K562 (cell line): ENCODE measurements around the gene USP12. TPM values are rescaled to one million over a fixed set of nuclear protein-coding genes. Genes with fewer than 3 reads are reported as not detected.

Experiments
- ATAC-seq: fragments of 200-7000 bp; cut with Tn5 transposase; 3 replicates; pipeline ENCODE4 v1.9.1; 2020; ENCODE audit warnings: moderate library complexity
- BruUV-seq: library from RNA; stranded (reverse); fragments of 400-500 nt; replicated peaks from 2 replicates; lab custom pipeline; 2021; lab: Mats Ljungman, UMichigan
- CTCF ChIA-PET: fragments of 300-600 bp; formaldehyde crosslinking; extraction: SDS; loops from one replicate; lab custom pipeline; 2021; ENCODE audit warnings: low intra/inter-chr PET ratio; lab: Yijun Ruan, JAX
- POLR2A ChIA-PET: fragments of 300-600, 350-650 bp; sonication (Branson Sonifier 250); formaldehyde crosslinking; extraction: SDS; loops from one replicate; lab custom pipeline; 2021; ENCODE audit warnings: antibody characterized with exemption, inconsistent platforms; lab: Yijun Ruan, JAX
- DNase-seq, 4 experiments: peaks; one replicate each; pipeline versions ENCODE4 v3.0.0 to v3.0.0-alpha.2; 2011 to 2018; ENCODE audit warnings: low spot score in 3 of 4, mixed read lengths in 3 of 4; ENCODE audit errors: extremely low read depth in 1 of 4
- FAIRE-seq: peaks from 2 replicates; lab custom pipeline; 2011; peaks lifted over from hg19 to GRCh38; lab: Jason Lieb, UNC
- H2AFZ ChIP-seq: 2 replicates; pipeline ENCODE4 v1.6.0; 2011; ENCODE audit warnings: low read depth, low read length, control low read depth, inconsistent platforms
- H3K27ac ChIP-seq: fragments of 200-600 bp; 3 replicates; pipeline ENCODE4 v1.8.0; 2011; ENCODE audit warnings: low read depth, mild to moderate bottlenecking, control low read depth, inconsistent platforms, low read length, moderate library complexity, mixed read lengths; ENCODE audit errors: extremely low read depth
- H3K27me3 ChIP-seq, 2 experiments: fragments of 300-600 bp in 1 of 2; 2 replicates in 1 of 2; 3 replicates in 1 of 2; pipeline versions ENCODE4 v1.6.0 to v1.8.0; 2011; ENCODE audit warnings: inconsistent platforms in 2 of 2, low read length in 2 of 2, mild to moderate bottlenecking in 1 of 2, mixed read lengths in 1 of 2, moderate library complexity in 1 of 2; ENCODE audit not compliant: control insufficient read depth in 2 of 2, insufficient read depth in 2 of 2
- H3K36me3 ChIP-seq: fragments of 300-600 bp; 3 replicates; pipeline ENCODE4 v1.8.0; 2011; ENCODE audit warnings: mild to moderate bottlenecking, low read length, inconsistent platforms; ENCODE audit not compliant: control insufficient read depth, insufficient read depth
- H3K4me1 ChIP-seq, 2 experiments: fragments of 200-600 bp in 1 of 2; replicated peaks in 1 of 2; 2 replicates in 1 of 2; 3 replicates in 1 of 2; pipeline versions ENCODE4 v1.5.1 to v1.8.0; 2011; ENCODE audit warnings: inconsistent platforms in 2 of 2, low read length in 2 of 2, mild to moderate bottlenecking in 1 of 2, mixed read lengths in 1 of 2, moderate library complexity in 1 of 2; ENCODE audit not compliant: control insufficient read depth in 2 of 2, insufficient read depth in 2 of 2
- H3K4me2 ChIP-seq: 2 replicates; pipeline ENCODE4 v1.6.1; 2011; ENCODE audit warnings: low read length, control low read depth, inconsistent platforms, mixed read lengths; ENCODE audit not compliant: insufficient read depth
- H3K4me3 ChIP-seq: fragments of 200-600 bp; sonication (generic), shearing (Covaris generic); 2 replicates; pipeline ENCODE4 v1.5.1; 2016; ENCODE audit warnings: control low read depth, inconsistent platforms
- H3K79me2 ChIP-seq: fragments of 200-600 bp; 3 replicates; pipeline ENCODE4 v1.8.0; 2011; ENCODE audit warnings: low read length, inconsistent platforms; ENCODE audit not compliant: control insufficient read depth, insufficient read depth
- H3K9ac ChIP-seq, 2 experiments: 2 replicates each; pipeline versions ENCODE4 v1.6.0 to v1.6.1; 2011; ENCODE audit warnings: low read depth in 2 of 2, low read length in 2 of 2, control low read depth in 1 of 2, inconsistent platforms in 1 of 2, mild to moderate bottlenecking in 1 of 2, mixed read lengths in 1 of 2; ENCODE audit not compliant: insufficient read depth in 1 of 2
- H3K9me1 ChIP-seq: one replicate; pipeline ENCODE4 v1.6.0; 2011; ENCODE audit warnings: inconsistent platforms, mild to moderate bottlenecking, low read length, moderate library complexity; ENCODE audit not compliant: control insufficient read depth, insufficient read depth
- H3K9me3 ChIP-seq: replicated peaks from 2 replicates; pipeline ENCODE4 v1.5.1; 2011; ENCODE audit warnings: low read depth, low read length, inconsistent platforms; ENCODE audit not compliant: control insufficient read depth, insufficient read depth
- H4K20me1 ChIP-seq: replicated peaks from 2 replicates; pipeline ENCODE4 v1.6.1; 2011; ENCODE audit warnings: low read length, inconsistent platforms, mixed read lengths; ENCODE audit not compliant: control insufficient read depth, insufficient read depth
- ARID3A ChIP-seq: IDR thresholded peaks from 2 replicates; pipeline ENCODE4 v1.6.1; 2012; ENCODE audit warnings: low read depth, low read length, improper control_type of control experiment, borderline replicate concordance
- ARNT ChIP-seq, 2 experiments: fragments of 450-650 bp; IDR thresholded peaks; 2 replicates each; pipeline ENCODE4 v1.6.1; 2016; ENCODE audit warnings: mild to moderate bottlenecking in 1 of 2
- ATF1 ChIP-seq, 2 experiments: fragments of 450-650 bp in 1 of 2; IDR thresholded peaks; 2 replicates each; pipeline ENCODE4 v1.6.1; 2016; ENCODE audit warnings: missing compliant biosample characterization in 1 of 2, missing genetic modification characterization in 1 of 2
- FOXK1 ChIP-seq: sonication (generic); formaldehyde crosslinking; IDR thresholded peaks from 2 replicates; pipeline ENCODE4 v1.8.0; 2022; ENCODE audit warnings: missing genetic modification reagents, mild to moderate bottlenecking, borderline replicate concordance
- POLR2A ChIP-seq: fragments of 450-650 bp; conservative IDR thresholded peaks from 2 replicates; pipeline ENCODE4 v1.6.1; 2016
- SETDB1 ChIP-seq: IDR thresholded peaks from one replicate; pipeline ENCODE4 v1.6.1; 2012; ENCODE audit warnings: low read length, control low read depth, inconsistent platforms
- TBP ChIP-seq: optimal IDR thresholded peaks from 2 replicates; pipeline ENCODE3; 2011; ENCODE audit warnings: low read depth, low read length, improper control_type of control experiment
- ZBTB2 ChIP-seq: fragments of 450-650 bp; IDR thresholded peaks from 2 replicates; pipeline ENCODE4 v1.6.1; 2016; ENCODE audit warnings: antibody characterized with exemption
- ZNF23 ChIP-seq: fragments of 250-450 bp; sonication (Bioruptor Pico); IDR thresholded peaks from 2 replicates; pipeline ENCODE4 v1.4.0; 2020; ENCODE audit warnings: mild to moderate bottlenecking
- ZNF253 ChIP-seq: fragments of 250-450 bp; sonication (Bioruptor Pico); conservative IDR thresholded peaks from 2 replicates; pipeline ENCODE4 v1.6.1; 2021; ENCODE audit warnings: mild to moderate bottlenecking
- ZNF79 ChIP-seq: fragments of 250-450 bp; sonication (Bioruptor Pico); IDR thresholded peaks from 2 replicates; pipeline ENCODE4 v1.4.0; 2020; ENCODE audit warnings: low read depth, mild to moderate bottlenecking, moderate library complexity
- in situ Hi-C: fragments of 300-500 bp; cut with MboI; formaldehyde crosslinking; loops from 4 replicates; pipeline ENCODE4 v1.15.0; 2018; ENCODE audit warnings: inconsistent platforms, mixed read lengths
- intact Hi-C: fragments of 100-400 bp; cut with micrococcal nuclease; formaldehyde crosslinking; loops from 2 replicates; pipeline ENCODE4 v1.14.2; 2022
- polyA plus RNA-seq, 8 experiments: library from polyadenylated mRNA; depleted of rRNA in 4 of 8; stranded (reverse) in 5 of 8; unstranded in 3 of 8; fragments of >200 nt; fragmentation: Nextera tagmentation in 2 of 8; fragmentation: Illumina TruSeq in 1 of 8; extraction: Ambion mirVana in 2 of 8; extraction: Trizol in 1 of 8; gene quantifications; 2 replicates each; pipeline versions ENCODE4 v1.2.1 to v1.2.3, GENCODE V29; 2011 to 2014; ENCODE audit warnings: inconsistent platforms in 1 of 8, missing spikeins in 1 of 8
- total RNA-seq, 7 experiments: library from RNA; depleted of rRNA in 6 of 7; stranded (reverse); fragments of >200 nt in 6 of 7; fragmentation: Illumina TruSeq in 2 of 7; extraction: Trizol in 2 of 7; gene quantifications; 2 replicates each; pipeline versions ENCODE4 v1.2.1 to v1.2.3, GENCODE V29; 2011 to 2021; ENCODE audit warnings: low replicate concordance in 1 of 7

The USP12 gene
- total and polyA plus RNA-seq, 9 of the 15 experiments (the other 6 are each of a cell fraction or from before 2014, with no cell fraction given): 1.8 to 20.5 (median 13.3) TPM

GRCh38 chr13:27076421-27076820, 95.2 kb downstream of the USP12 start:
- no peak for ATAC-seq
- Histone ChIP-seq H3K79me2 (no peaks in the 10 kb centered on the region), H3K9me3 (no peaks in the 10 kb centered on the region), H3K4me2 (no peak overlapping the region), H3K36me3 (peaks cover 4% of the 10 kb centered on the region; the same call in 2 of the 3 replicates), H3K9me1 (peaks cover 3% of the 10 kb centered on the region), H3K9ac (no peak overlapping the region), H3K27me3 (no peaks in the 10 kb centered on the region), H3K4me3 (no peak overlapping the region), H2AFZ (no peak overlapping the region), H4K20me1 (no peaks in the 10 kb centered on the region), H3K27ac (no peak overlapping the region), H3K4me1 (no peaks in the 10 kb centered on the region)
- in situ Hi-C loops: no loop called here
- ChIA-PET POLR2A (no interaction called here), CTCF (no interaction called here)
- TF ChIP-seq ARID3A (no peak), POLR2A (no peak), TBP (no peak), SETDB1 (no peak), ARNT (IDR thresholded peaks at IDR 0.05) (no peak), ATF1 (CRISPR knock-in tag; IDR thresholded peaks at IDR 0.05) (no peak), ATF1 (tag; IDR thresholded peaks at IDR 0.05) (no peak), FOXK1 (CRISPR knock-in tag) (no peak), ZNF23 (CRISPR knock-in tag) (no peak), ZNF79 (CRISPR knock-in tag) (no peak), ZNF253 (no peak), ZBTB2 (no peak)
- intact Hi-C loops: no loop called here
- FAIRE-seq: no peak
- DNase-seq: no peak
- no TSS peak for BruUV-seq
